Thyroid gland (tissue), 4 donors: ENCODE measurements around the gene KCNIP1.

Experiments
- POLR2A ChIP-seq, 2 donors: fragments of 450-650 bp; IDR thresholded peaks; one replicate each; pipeline ENCODE4 v1.6.1; 2017; ENCODE audit warnings: antibody characterized with exemption in 2 of 2, mild to moderate bottlenecking in 2 of 2, moderate library complexity in 1 of 2
- TF ChIP-seq, protein P1 (sequence below), 6 experiments: fragments of 200-600 bp in 3 of 6; fragments of 450-650 bp in 3 of 6; sonication (generic) in 3 of 6; IDR thresholded peaks; one replicate each; pipeline ENCODE4 v1.5.1; 2016 to 2019; ENCODE audit warnings: antibody characterized with exemption in 6 of 6, mild to moderate bottlenecking in 2 of 6, inconsistent platforms in 1 of 6, moderate library complexity in 1 of 6

DNA sequence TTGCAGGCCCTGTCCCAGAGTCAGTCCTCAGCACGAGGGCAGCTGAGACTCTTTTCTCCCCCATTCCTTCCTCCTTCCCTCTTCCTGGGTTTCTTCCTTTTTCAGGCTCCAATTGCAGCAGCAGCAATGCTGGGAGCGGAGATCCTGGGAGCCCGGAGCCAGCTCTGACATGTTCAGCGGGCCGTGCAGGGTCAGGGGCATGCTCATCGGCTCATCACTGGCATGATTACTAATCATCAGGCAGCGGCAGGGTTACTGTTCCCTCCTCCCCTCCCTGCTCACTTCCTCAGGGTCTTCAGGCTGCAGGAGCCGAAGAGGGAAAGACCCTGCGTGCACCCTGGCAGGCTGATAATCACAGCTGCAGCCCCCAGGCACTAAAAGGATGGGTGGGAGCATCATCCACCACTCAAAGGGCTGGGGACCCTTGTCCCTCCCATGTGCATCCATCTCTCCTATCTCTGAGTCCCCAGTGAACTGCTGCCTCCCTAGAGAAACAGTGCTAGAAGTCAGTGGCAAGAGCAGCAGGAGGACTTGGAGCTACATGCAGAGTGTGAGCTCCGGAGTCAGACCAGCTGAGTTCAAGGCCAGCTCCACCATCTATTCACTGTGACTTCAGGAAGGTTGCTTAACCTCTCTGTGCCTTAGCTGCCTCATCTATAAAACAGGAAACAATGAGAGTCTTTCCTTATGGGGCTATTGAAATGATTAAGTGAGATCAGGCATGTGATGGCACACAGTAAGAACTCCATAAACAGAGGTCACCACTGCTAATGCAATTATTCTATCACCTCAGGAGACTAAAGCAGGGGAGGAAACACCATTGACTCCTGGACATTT is 7.8 kb upstream of the KCNIP1 start:
- no peak for TF ChIP-seq POLR2A (IDR thresholded peaks at IDR 0.05)
- TF ChIP-seq, protein P1, sequence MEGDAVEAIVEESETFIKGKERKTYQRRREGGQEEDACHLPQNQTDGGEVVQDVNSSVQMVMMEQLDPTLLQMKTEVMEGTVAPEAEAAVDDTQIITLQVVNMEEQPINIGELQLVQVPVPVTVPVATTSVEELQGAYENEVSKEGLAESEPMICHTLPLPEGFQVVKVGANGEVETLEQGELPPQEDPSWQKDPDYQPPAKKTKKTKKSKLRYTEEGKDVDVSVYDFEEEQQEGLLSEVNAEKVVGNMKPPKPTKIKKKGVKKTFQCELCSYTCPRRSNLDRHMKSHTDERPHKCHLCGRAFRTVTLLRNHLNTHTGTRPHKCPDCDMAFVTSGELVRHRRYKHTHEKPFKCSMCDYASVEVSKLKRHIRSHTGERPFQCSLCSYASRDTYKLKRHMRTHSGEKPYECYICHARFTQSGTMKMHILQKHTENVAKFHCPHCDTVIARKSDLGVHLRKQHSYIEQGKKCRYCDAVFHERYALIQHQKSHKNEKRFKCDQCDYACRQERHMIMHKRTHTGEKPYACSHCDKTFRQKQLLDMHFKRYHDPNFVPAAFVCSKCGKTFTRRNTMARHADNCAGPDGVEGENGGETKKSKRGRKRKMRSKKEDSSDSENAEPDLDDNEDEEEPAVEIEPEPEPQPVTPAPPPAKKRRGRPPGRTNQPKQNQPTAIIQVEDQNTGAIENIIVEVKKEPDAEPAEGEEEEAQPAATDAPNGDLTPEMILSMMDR (IDR thresholded peaks at IDR 0.05), result no peak
